Medulla oblongata (tissue), 1 donor: ENCODE data around the gene EFCAB8.

ENCODE experiments used
- DNase-seq: peaks from one replicate; pipeline ENCODE4 v3.0.0-alpha.2; 2015; ENCODE audit errors: extremely low spot score

EFCAB8 gene

GRCh38 chr20:33007376-33008335 is 148.9 kb downstream of the EFCAB8 start, which contains the start of gene BPIFB2:
Gene BPIFB2, plus strand, starts transcription at chr20:33007704. Its CDS starts 871 bp downstream, at chr20:33008575.
- no peak for DNase-seq

GRCh38 chr20:33008336-33009213 is 149.9 kb downstream of the EFCAB8 start:
- no peak for DNase-seq

GRCh38 chr20:33009214-33010132 is 150.8 kb downstream of the EFCAB8 start:
- no peak for DNase-seq

DNA sequence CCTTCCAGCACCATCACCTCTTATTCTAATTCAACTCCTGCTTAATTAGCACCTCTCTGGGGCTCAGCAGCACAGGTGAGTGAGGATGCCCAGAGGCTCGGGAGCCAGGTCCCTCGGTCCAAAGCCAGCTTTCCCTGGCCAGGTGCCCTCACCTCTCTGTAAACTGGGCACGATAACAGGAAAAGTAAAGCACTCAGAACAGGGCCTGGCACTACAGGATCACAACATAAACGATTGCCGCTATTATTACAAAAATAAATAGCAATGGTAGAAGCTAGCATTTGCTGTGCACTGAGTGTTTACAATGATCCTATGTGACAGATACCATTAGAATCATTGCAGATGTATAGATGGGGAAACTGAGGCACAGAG is 151.4 kb downstream of the EFCAB8 start:
- DNase-seq = no peak

DNA sequence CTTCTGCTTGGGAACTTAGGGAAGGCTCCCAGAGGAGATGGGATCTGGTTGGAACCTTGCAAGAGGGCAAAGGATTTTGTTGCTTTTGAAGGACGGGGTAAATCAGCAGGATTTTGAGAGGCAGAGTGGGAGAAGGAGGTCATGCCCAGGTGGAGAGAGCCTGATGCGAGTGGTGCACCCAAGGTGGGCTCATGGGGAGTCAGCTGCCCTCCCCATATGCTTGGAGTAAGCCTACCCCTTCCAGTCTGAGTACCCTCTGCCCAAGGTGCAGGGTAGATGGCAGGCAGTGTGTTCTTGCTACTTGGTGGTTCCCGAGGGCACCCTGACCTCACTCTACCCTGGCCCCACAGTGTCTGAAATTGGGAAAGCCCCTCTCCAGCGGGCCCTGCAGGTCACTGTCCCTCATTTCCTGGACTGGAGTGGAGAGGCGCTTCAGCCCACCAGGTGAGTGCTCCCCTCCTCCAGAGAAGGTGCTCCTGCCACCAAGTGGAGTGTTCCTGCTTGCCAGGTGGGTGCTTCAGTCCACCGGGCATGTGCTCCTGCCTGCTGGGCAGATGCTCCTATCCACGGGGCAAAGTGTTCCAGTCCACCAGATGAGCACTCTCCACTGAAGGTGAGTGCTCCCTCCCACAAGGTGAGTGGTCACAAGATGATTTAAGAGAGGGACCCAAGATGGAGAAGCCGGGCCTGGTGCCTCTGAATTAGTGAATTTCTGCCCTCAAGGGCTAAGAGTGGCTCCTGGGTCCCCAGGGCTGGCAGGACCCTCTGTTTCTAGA is 152.1 kb downstream of the EFCAB8 start:
- no peak for DNase-seq
